Fibroblast of upper back skin (primary cell): ENCODE measurements around the gene ZNF100.
"Not testable (repeated sequence)": the region's sequence is repeated elsewhere in the genome, so short reads cannot be mapped to it uniquely, and the experiment has no call there.

ENCODE experiments used
- DNase-seq: peaks from one replicate; pipeline ENCODE4 v3.0.0-alpha.2; 2013

Gene ZNF100

DNA sequence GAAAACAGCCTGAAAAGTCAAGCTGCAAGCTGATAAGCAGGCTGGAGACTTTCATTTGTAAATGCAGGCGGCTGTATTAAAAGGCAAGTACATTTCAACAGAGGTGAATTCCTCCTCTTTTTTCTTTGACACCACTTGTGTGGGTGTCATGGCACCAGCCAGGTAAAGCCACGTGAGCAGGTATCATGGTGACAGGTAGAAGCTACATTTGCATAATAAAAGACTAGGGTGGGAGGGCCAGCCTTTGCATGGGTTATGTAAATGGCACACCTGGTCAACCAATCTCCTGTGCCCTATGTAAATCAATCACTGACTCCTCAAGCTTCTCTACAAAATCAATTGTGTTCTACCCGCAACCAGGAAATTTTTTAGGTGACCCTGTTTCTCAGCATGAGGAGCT is 68.2 kb downstream of the ZNF100 start:
- DNase-seq, result no peak

DNA sequence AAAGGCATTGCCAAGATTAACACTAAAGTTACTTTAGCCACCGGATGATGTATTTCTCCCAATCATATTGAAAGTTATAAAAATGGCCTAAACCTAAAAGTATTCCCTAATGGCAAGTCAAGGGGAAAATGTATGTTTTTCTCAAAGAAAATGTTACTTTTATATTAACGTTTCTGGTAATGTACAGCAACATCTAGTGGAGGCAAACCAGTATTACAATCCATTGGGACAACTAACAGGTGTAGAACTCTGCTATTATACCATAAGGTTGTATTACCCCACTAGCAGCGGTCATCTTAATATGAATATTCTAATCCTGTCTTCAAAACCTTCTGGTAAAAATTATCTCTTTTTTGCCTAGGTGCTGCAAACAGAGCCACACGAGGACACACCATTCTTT is 69.2 kb downstream of the ZNF100 start:
- no peak for DNase-seq

DNA sequence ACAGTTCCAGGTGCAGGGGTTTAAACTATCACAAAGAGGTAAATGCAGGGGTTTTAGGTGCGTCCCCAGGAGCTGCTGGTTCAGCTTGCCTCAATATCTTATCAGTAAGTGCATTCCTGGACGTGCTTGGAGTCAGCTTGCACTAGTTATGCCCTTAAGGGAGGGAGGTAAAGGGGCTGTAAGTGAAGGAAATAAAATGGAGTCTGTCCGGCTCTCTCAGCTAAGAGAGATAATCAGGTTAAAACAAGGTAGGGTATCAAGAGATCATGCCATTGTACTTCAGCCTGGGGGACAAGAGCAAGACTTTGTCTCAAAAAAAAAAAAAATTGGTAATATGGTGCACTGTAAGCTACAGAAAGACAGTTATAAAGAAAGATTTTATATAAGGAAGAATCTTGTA is 69.7 kb downstream of the ZNF100 start:
- no peak for DNase-seq

DNA sequence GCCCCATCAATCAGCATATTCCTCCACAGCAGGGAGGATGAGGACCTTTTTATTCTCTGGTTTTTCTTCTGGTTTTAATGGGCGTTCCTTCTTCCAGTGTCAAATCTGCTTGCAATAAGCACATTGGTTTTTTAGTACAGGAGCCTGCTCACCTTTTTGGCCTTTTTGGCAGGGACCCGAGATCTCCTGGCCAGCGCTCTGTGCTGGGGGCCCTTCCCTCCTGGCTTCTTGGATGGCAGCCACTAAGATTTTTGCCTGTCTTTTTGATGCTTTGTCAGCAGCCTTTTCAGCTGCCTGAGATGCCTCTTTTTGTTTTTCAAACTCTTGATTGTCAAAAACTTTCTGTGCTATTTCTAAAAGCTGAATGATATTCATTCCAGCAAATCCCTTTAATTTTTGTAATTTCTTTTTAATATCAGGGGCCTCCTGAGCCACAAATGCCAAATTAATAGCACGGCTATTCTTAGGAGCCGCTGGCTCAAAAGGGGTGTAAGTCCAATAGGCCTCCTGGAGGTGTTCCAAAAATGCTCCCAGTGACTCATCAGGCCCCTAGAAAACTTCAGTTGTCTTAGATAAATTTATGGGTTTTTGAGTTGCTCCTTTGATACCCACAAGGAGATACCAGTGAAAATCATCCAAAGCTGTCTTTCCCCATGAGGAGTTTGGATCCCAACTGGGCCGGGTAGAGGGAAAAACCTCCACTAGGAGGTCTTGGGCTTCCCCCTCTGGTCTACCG is 73.0 kb downstream of the ZNF100 start:
- no peak for DNase-seq

- no peak for DNase-seq
Measured at GRCh38 chr19:21693399-21693798, 74.0 kb downstream of the ZNF100 start.

- DNase-seq, result no peak
Measured at GRCh38 chr19:21691661-21692060, 75.7 kb downstream of the ZNF100 start.

- no peak for DNase-seq
Measured at GRCh38 chr19:21688464-21688863, 78.9 kb downstream of the ZNF100 start.

GRCh38 chr19:21680671-21681070 is 86.7 kb downstream of the ZNF100 start:
- DNase-seq, result no peak

DNA sequence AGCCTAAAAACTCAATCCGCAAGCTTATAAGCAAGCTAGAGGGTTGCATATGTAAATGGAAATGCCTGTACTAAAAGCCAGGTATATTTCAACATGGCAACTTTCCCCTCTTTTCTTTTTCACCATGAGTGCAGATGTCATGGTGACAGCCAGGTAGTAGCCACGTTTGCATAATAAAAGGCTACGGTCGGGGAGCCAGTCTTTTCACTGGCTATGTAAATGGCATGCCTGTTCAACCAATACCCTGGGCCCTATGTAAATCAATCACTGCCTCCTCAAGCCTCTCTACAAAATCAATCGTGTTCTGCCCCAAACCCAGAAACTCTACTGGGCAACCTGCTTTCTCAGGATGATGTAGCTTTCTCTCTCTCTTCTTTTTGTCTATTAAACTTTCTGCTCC is 87.4 kb downstream of the ZNF100 start:
- no peak for DNase-seq

- DNase-seq, result no peak
Measured at GRCh38 chr19:21677696-21678418, 89.5 kb downstream of the ZNF100 start.

DNA sequence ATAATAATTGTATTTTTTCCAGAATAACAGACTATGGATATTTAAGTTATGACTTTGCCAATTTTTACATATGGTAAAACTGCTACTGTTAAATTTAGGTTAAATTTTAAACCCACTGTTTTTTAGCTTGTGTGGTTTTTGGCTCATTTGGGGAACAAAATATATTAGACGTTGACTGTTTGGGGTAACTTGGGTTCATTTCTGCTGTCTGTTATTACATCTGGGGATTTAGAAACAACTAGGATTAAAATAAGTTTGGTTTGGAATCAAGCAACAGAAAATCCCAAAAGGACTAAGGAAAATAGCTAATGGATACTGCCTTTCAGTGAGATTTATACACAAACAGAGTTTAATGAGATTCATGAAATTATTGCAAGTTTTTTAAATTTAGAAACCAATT is 92.9 kb downstream of the ZNF100 start:
- no peak for DNase-seq

- not testable (repeated sequence) for DNase-seq
Measured at GRCh38 chr19:21673479-21673878, 93.9 kb downstream of the ZNF100 start.
